Measurements from ENCODE around the gene SLC12A4.

The SLC12A4 gene

GRCh38 chr16:67962135-67962534, 6.3 kb downstream of the SLC12A4 start:
- no peak for DNase-seq

- DNase-seq: no peak
These were observed 6.9 kb downstream of the SLC12A4 start for GRCh38 chr16:67961551-67961957.

GRCh38 chr16:67959536-67960329, 8.7 kb downstream of the SLC12A4 start:
- no peak for DNase-seq

- peak; percentile 1 for DNase-seq
These were observed 10.8 kb downstream of the SLC12A4 start for GRCh38 chr16:67957622-67958021.

- peak; percentile 0 for DNase-seq
These were observed 13.8 kb downstream of the SLC12A4 start for GRCh38 chr16:67954421-67955196.

GRCh38 chr16:67953641-67954375, 14.6 kb downstream of the SLC12A4 start:
- DNase-seq: no peak

- no peak for DNase-seq
These were observed 17.0 kb downstream of the SLC12A4 start for GRCh38 chr16:67951485-67951884.

GRCh38 chr16:67950335-67950843, 18.0 kb downstream of the SLC12A4 start:
- no peak for DNase-seq

GRCh38 chr16:67949645-67950044, 18.8 kb downstream of the SLC12A4 start:
- DNase-seq: no peak

- DNase-seq: no peak
These were observed 20.4 kb downstream of the SLC12A4 start for GRCh38 chr16:67948015-67948414.

- DNase-seq: no peak
These were observed 21.4 kb downstream of the SLC12A4 start for GRCh38 chr16:67946966-67947558.

- no peak for DNase-seq
These were observed 22.3 kb downstream of the SLC12A4 start for GRCh38 chr16:67946128-67946569.

- no peak for DNase-seq
These were observed 23.0 kb downstream of the SLC12A4 start for GRCh38 chr16:67945392-67945933.

GRCh38 chr16:67944690-67945391, 23.6 kb downstream of the SLC12A4 start:
- DNase-seq: no peak

GRCh38 chr16:67943619-67944504, 24.6 kb downstream of the SLC12A4 start, which contains the start of gene LCAT:
Gene LCAT (minus strand): TSS chr16:67944120. CDS start chr16:67944101, 19 bp downstream.
- DNase-seq: no peak

GRCh38 chr16:67943256-67943618, 25.2 kb downstream of the SLC12A4 start:
- DNase-seq: no peak

- no peak for DNase-seq
These were observed 25.8 kb downstream of the SLC12A4 start for GRCh38 chr16:67942510-67943255.

- DNase-seq: no peak
These were observed 26.3 kb downstream of the SLC12A4 start for GRCh38 chr16:67942200-67942509.

- DNase-seq: no peak
These were observed 26.8 kb downstream of the SLC12A4 start for GRCh38 chr16:67941469-67942199.

All from NCI-H226 (cell line).